AG08396 (cell line): ENCODE measurements around the gene DAZL.

ENCODE experiments used
- DNase-seq: peaks from one replicate; pipeline ENCODE4 v3.0.0; 2012; ENCODE audit warnings: low spot score, mixed read lengths

The DAZL gene

DNA sequence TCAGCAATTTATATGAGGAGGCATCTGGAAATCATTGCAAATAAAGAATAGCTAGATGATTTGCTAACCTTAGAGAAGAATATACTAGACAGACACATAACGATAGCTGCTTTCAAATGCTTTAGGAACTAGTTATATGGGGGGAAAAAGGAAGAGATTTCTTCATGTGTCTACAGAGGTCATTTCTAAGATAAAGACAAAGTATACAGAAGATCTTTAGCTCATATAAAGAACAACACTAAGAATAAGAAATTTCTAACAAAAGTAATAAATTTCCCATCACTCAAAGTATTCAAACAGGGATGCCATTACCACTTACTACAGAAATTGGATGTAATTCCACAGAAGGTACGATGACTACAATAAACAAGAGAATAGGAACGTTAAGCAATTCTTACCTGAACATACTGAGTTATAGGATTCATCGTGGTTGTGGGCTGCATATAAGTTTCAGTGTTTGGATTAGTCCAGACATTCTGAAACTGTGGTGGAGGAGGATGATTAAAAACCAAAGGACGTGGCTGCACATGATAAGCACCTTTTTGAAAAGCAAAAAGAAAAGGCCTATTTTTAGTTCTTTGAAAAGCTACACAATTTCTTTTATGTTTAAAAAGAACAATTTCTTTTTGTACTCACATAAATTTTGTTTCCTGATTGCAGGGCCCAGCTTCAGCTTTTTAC, 8.7 kb downstream of the DAZL start:
- DNase-seq: no peak

DNA sequence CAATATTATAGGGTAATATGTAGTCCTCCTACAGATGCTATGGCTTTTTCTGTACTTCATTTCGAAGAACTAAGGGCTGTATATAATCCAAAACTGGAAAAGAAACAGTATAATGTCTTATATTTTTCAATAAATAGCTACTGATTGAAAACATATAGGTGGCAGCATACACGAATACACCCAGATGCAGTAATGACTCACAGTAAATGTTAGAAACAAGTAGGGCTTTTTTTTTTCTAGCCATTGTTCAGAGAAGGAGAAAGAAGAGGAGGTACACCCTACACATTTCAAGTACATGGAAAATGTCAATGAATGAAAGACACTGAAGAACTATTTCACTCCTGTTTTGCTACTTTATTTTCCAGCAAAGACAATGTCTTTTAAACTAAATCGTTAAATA, 9.4 kb downstream of the DAZL start:
- no peak for DNase-seq

- DNase-seq: no peak
Measured at GRCh38 chr3:16589867-16590624, 15.2 kb downstream of the DAZL start.

GRCh38 chr3:16589120-16589519, 16.1 kb downstream of the DAZL start:
- DNase-seq: no peak

DNA sequence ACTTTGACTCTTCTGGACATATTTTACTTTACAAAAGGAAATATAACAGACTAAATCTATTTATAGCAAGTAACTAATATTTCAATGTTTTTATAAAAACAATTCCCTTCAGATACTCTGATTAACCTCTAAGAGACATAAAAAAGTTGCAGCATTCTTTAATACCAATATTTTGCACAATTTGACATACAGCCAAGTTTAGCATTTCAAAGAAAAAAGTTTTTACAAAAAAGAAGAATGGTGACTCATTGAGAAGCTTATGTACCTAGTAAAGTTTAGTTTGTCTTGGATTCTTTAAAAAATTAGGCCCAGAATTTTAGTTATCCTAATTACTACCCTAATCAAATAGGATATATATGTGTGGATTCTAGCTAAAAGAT, 17.6 kb downstream of the DAZL start:
- DNase-seq: no peak

DNA sequence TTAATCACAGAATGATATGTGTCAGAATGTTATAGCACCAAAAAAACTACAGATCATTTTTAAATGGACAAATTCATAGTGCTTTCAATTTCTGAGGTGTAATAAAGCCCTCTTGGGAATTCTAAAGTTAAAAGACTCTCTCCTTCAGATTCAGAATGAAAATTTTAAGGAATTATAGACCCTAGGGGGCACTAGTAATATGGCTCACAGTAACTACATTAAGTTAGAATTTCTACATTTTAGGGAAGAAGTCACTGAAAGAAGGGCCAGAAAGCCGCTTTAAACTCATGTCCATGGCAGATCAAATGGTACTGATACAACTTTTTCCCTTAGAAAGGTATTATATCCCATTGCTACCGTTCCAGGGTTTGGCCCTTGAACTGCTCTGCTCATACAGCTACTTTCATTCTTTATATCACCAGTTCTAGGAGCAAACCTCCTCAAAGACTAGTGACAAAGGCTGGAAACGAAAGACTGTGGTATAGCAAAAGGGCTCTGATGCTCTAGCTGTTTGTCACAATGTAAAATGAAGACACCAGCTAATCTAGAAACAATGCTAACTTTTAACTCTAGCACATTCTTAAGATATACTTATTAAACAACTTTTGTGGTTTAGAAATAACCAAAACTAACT, 18.1 kb downstream of the DAZL start:
- no peak for DNase-seq

DNA sequence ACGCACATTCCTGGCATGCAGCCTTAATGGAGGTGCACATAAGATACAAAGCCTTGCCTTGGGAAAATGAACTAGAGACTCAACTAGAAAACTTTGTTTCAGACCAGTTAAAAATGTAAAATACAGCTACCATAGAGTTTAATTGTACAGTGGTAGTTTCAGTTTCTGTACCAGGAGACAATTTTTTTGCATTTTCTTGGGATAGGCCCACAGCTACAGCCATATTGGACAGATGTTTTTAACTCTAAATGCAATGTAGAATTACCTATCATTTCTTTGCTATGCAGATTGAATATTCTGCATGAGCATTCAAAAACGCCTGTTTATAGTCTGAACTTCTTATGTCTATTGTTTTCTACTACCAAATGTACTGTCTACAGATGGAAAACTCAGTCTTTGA, 20.3 kb downstream of the DAZL start:
- no peak for DNase-seq

DNA sequence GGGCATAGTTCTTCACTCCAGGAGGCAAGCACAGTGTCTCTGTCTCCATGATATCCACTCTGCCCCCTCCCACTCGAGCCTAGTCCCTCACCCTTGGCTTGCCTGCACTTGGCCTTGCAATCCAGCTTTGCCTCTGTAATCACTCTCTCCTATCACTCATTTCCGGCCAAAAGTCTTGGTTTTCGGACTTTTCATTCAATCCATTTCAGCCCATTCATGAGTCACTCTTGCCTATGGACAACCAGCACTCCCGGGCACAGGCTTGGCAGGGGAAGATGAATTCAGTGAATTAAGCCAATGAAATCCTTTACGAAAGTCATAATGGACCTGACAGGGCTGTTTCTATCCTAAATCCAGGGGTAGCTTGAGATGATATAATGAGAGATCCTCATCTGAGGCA, 21.7 kb downstream of the DAZL start:
- no peak for DNase-seq

- no peak for DNase-seq
Measured at GRCh38 chr3:16570113-16570512, 35.1 kb downstream of the DAZL start.

DNA sequence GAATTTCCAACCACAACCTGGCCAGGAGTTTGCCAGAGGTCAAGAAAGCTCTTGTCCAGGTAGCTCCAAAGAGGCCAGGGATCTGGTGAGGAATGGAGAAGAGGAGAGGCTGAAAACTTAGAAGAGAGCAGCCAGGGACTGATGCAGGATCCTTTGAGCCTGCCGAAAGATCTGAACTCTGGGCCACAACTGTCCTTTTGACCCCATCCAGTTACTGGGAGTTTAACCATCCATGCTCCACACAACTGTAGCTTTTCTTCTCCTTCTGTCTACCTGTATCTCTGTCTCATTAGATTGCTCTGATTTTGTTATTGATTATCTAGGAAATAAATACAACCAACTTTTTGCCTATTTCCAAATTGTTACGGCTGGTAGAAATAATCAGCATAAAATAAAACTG, 36.7 kb downstream of the DAZL start:
- DNase-seq: no peak

DNA sequence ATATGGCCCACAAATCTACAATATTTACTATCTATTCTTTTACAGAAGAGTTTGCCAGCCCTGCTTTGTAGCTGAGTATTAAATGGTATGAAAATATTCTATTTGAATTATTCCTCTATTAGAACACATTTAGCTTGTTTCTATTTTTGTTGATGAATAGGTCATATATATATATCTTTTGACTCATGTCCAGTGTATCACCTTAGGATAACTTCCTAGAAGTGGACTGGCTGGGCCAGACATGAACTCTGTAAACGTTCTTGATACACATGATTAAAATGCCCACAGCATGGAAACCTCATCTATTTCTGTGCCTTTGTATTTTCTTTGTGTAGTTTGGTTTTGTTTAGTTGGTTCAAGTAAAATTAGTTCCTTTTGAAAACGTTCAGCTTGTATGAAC, 37.1 kb downstream of the DAZL start:
- DNase-seq: no peak

GRCh38 chr3:16559653-16560365, 45.4 kb downstream of the DAZL start:
- DNase-seq: no peak

GRCh38 chr3:16554126-16554525, 51.1 kb downstream of the DAZL start:
- DNase-seq: no peak

- DNase-seq: no peak
Measured at GRCh38 chr3:16552757-16553156, 52.5 kb downstream of the DAZL start.

GRCh38 chr3:16551342-16551976, 53.8 kb downstream of the DAZL start:
- no peak for DNase-seq

GRCh38 chr3:16550676-16551341, 54.4 kb downstream of the DAZL start:
- peak; percentile 77 for DNase-seq

DNA sequence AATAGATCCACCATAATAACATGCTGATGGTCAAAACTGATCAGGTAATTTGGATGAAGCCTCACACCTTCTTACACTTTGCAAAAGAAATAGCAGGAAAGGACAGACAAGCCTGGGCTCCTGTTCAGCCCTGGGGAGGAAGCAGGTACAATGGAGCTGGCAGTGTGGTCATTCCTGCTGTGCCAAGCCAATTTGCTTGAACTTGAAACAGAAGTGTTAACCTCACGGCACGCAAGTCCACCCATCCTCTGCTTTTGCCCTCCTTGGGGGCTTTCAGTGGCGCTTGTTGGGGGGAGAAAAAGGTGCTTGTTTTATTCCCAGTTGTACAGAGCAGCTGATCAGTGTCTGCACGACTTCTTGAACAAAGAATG, 54.9 kb downstream of the DAZL start:
- no peak for DNase-seq

DNA sequence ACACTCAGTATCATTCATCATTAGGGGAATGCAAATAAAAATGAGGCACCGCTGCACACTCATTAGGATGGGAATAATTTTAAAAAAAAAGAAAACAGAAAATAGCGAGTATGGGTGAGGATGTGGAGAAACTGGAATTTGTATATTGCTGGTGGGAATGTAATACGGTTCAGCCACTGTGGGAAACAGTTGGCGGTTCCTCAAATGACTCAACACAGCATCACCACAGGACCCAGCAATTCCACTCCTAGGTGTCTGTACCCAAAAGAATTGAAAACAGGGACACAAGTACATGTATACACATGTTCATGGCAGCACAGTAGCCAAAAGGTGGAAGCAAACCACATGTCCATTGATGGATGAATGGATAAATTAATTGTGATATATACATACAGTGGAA, 56.5 kb downstream of the DAZL start:
- DNase-seq: peak; percentile 18

- DNase-seq: no peak
Measured at GRCh38 chr3:16547561-16548357, 57.5 kb downstream of the DAZL start.

DNA sequence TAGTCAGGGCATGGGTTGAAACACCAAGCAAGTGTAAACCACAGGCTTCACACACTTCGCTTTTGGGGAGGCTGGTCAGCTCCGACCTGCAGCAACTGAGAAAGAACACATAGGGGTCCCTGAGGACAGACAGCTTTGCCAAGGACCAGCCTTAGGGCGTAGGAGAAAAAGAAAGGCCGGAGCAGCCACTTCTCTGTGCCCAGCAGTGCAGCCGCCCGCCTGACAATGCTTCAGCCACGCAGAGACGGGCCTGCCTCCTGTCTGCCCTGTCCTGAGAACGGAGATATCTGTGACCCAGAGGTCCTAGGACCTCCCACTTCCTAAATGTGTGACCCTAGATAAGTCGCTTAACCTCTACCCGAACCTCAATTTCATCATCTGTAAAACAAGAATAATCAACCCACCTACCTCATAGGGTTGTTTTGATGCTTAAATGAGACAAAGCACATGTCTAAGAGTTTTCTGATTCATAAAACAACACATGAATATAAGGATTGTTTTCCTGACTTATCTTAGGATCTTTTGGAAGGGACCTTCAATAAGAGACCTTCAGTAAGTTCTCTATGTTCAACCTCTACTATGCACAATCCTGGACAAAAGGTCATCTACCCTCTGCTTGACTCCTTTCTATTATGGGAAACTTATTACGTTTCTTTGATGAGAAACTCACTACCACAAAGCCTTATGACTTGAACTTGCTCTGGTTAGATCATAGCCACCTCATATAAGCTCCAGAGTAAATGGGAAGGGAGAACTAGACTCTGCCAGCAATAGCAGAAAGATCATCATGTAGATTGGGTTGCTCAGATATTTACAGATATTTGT, 58.8 kb downstream of the DAZL start:
- no peak for DNase-seq
